SW480 (cell line): ENCODE data around the gene VGLL4.
"Not testable (repeated sequence)": the region's sequence is repeated elsewhere in the genome, so short reads cannot be mapped to it uniquely, and the experiment has no call there.

Source experiments
- DNase-seq: peaks from one replicate; pipeline ENCODE4 v3.0.0-alpha.2; 2016; ENCODE audit warnings: low spot score

Gene VGLL4

DNA sequence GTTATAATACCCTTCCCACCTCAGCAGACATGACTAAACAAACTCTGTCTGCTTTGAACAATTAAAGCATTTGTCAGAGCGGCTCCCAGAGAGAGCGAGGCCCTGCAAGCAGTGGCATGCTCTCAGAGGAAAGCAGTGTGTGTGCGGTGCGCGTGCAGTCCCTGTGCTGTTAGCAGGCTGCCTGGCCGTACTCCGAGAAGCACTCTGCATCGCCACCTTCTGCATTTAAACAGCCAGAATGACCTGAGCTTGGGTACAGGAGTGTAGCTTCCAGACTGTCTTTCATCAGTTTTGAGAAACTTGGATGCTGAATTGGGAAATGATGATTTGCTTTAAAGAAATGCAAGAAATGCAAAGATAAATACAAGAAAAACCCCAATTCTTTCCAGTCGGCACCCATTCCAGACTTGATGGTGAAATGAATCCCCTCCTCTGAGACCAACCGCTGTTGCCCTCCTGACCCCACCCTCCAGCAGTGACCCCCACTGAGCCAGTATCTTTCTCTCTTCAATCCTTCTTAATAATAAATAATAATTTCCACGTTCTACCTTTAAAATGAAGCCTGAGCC lies 113.5 kb downstream of the VGLL4 start:
- DNase-seq = no peak

GRCh38 chr3:11529281-11529680 lies 114.4 kb downstream of the VGLL4 start:
- DNase-seq = no peak

DNA sequence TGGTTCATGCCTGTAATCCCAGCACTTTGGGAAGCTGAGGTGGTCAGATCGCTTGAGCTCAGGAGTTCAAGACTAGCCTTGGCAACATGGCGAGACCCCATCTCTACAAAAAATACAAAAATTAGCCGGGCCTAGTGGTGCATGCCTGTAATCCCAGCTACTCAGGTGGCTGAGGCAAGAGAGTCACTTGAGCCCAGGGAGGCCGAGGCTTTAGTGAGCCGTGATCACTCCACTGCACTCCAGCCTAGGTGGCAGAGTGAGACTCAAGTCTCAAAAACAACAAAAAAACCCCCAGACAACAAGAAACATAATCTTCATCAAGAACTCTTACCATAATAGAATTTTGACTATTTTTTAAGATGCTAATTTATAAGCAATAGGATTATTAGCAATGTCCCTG lies 117.6 kb downstream of the VGLL4 start:
- DNase-seq = not testable (repeated sequence)

GRCh38 chr3:11523572-11524101 lies 120.1 kb downstream of the VGLL4 start:
- DNase-seq = no peak

- DNase-seq = no peak
These were observed 120.7 kb downstream of the VGLL4 start for GRCh38 chr3:11522953-11523571.

GRCh38 chr3:11522398-11522715 lies 121.4 kb downstream of the VGLL4 start:
- DNase-seq = no peak

DNA sequence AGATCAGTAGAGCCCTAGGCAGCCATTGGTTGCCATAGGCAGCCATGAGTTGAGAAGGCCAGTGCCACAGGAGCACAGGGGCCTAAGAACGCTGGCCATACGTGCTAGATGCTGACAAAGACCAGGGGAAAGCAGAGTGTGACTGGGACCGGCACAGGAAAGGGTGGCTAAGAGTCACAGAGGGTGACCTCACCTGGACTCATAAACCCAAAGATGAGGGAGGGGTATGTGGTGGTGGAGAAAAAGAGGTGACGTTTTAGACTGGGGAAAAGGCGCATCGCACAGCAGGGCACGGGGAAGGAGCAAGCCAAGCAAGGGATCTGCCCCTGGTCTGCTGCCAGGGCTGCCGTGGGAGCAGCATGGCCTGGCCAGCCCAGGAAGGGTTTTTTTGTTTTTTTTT lies 122.5 kb downstream of the VGLL4 start:
- DNase-seq = no peak

- DNase-seq = no peak
These were observed 126.1 kb downstream of the VGLL4 start for GRCh38 chr3:11517601-11518000.

GRCh38 chr3:11514191-11514821 lies 129.4 kb downstream of the VGLL4 start:
- peak; percentile 25 for DNase-seq

DNA sequence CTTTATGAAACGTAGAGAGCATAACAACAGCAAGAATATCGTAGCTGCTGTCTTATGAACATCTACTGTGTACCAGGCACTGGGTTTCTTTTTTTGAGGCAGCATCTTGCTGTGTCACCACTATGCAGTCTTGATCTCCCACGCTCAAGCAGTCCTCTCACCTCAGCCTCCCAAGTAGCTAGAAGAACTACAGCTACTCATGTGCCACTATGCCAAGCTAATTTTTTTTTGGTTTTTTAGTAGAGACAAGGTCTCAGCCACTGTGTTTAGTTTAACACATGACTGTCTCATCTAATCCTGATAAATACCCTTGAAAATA lies 129.9 kb downstream of the VGLL4 start:
- DNase-seq = no peak

GRCh38 chr3:11513125-11513816 lies 130.4 kb downstream of the VGLL4 start:
- not testable (repeated sequence) for DNase-seq

DNA sequence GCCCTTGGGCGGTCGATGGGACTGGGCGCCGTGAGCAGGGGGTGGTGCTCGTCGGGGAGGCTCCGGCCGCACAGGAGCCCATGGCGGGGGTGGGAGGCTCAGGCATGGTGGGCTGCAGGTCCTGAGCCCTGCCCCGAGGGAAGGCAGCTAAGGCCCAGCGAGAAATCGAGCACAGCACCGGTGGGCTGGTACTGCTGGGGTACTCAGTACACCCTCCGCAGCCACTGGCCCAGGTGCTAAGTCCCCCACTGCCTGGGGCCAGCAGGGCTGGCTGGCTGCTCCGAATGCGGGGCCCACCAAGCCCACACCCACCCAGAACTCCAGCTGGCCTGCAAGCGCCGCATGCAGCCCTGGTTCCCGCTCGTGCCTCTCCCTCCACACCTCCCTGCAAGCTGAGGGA lies 132.1 kb downstream of the VGLL4 start:
- DNase-seq = not testable (repeated sequence)

DNA sequence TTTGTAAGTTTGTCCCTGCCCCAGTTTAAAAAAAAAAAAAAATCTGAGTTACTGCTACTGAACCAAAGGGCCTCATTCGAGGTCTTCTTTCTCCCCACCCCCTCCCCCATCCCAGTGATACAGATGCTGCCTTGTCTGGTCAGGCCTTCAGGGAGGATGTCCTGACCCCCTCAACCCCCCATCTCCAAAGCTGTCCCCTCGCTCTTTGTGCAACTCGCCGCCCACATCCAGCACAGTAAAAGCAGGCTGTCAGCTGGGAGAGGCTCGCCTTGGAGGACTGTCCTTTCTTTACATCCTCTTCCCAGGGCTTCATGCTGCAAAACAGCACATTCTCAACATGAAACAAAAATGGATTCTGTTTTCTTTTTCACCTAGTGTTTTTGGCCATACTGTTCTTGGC lies 133.4 kb downstream of the VGLL4 start:
- DNase-seq = no peak

GRCh38 chr3:11510001-11510340 lies 133.7 kb downstream of the VGLL4 start:
- DNase-seq = no peak

DNA sequence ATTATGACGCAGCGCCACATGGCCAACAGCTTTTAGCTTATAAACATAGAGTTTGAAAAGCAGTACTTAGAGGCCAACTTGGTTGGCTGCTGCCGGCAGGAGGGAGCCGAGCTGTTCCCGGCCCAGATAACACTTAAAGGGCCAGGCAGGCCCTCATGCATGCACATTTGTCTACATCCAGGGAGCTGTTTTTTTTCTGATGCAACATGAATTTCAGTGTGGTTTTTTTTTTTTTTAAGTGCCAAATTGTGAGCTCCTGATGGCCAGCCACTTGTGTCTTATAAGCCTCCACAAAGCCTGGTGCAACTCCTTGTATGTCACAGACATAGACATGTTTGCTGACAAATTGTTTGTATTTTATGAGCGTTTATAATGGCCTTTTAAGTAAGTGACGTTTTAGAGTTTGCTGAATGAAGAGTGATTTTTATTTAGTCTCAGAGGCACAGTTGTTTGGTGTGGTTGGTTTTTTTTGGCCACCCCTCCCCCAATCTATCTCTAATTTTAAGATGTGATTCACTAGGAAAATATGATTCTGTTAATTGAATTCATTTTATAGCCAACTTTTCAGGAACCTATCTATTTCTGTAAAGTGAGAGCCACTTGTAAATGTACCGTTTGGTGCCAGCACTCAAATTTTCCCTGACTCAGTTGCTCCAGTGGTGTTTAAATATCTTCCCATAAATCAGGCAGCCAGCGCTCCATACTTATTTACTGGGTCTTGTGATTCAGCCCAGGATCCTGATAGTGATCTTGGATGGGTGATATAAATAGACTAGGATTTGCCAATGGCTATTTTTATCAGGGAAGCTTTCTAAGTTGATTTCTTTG lies 134.3 kb downstream of the VGLL4 start:
- no peak for DNase-seq

DNA sequence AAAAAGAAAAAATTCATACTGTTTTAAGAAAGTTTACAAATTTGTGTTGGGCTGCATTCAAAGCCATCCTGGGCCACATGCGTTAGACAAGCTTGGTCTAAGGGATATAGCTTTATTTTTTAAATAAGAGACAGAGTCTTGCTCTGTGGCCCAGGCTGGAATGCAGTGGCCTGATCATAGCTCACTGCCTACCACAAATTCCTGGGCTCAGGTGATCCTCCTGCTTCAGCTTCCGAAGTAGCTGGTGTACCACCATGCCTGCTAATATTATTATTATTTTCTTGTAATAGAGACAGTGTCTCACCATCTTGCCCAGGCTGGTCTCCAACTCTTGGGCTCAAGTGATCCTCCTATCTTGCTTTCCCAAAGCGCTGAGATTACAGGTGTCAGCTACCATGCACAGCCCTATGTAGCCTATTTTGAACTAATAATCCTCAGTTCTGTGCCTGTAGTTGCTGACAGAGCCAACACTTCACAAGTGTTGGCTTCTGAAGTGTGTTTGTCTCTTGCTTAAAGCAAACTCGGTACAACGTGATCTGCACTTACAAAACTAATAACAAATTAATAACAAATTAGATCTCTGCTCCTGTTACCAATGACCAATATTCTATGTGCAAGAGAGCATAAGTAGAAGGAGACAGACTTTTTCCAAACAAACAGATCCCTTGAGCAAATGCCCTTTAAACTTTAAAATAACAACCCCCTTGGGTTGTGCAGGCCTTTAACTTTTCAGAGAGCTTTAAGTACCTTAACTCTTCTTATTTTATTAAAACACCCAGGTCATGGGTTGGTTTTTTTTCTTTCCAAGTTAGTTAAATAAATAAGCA lies 135.2 kb downstream of the VGLL4 start:
- no peak for DNase-seq

DNA sequence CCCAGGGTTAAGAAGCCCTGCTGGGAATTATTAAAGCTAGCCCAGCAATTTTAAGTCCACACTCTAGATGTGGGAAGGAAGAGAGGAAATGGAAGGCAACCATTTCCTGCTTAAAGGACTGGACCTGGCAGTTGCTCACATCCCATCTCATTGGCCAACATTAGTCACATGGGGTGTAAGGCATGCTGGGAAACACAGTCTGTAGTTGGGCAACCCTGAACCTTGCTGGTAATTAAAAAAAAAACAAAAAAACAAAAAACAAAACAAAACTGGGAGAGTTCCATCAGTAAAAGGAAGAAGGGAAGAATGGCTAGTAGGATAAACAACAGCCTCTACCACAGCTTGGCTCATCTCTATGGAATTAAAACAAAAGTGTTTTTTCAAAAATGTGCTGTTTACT lies 136.0 kb downstream of the VGLL4 start:
- no peak for DNase-seq
